Measurements from ENCODE around the gene CPHXL2.

Gene CPHXL2

DNA sequence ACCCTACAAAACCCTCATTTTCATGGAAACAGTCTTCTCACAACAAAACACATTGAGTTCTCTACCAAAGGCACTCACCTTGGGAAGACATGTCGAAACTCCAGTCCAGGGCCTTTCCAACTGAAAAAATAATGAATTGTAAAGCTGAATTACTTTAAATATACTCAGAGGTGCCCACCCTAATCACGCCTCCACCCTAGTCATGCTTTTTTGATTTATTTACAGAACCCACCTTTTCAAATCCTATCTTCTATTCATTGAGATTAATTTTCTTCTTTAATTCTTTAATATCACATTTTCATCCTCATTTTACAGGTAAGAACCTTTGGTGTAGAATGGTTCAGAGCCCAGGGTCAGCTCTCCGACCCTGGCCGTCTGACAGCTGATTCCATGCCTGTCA lies at the start of gene CPHXL2:
Gene CPHXL2 (minus strand): TSS at position 101 of the 400 bp plus-strand sequence. CDS start 10 bp downstream, at position 91.
- DNase-seq = no peak

- peak; percentile 34 to 75 for DNase-seq
Observed at GRCh38 chr16:75726390-75726789, 49.6 kb upstream of the CPHXL2 start, which contains the start of gene CPHXL. Gene CPHXL (minus strand): TSS chr16:75726490. CDS start chr16:75726442, 48 bp downstream.

DNA sequence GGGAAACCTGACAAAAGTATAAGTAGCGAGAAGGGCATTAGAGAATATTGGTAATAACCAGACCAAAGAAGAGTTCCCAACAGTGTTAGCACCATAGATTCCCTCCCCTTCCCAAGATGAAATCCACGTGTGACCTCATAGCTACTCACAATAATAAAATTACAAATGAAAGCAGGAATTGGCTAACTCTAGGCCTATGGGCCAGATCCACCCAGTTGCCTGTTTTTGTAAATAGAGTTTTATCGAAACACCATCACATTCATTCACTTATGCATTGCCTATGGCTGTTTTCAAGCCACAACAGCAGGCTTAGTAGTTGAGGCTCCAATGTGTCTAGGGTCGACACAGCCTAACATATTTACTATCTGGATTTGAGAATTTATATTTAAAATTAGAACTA lies 41.6 kb upstream of the CPHXL2 start:
- no peak for DNase-seq

DNA sequence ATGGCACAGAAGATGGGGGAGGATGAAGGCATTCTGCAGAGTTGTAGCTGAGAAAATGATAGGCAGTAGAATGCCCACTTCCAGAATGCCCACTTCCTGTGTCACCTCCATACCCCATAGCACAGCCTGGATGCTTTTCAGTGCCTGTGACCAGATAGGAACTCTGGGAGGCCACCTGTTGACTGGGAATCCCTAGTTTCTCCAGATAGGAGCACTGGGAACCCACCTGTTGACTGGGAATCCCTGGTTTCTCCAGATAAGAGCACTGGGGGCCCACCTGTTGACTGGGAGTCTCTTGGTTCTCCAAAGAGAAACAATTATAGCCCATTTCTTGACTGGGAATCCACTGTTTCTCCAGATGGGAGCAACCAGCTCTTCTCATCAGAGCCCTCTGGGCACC lies 37.9 kb upstream of the CPHXL2 start:
- no peak for DNase-seq

GRCh38 chr16:75710344-75710743 lies 33.5 kb upstream of the CPHXL2 start:
- DNase-seq = no peak

- DNase-seq = no peak
Observed at GRCh38 chr16:75703306-75703705, 26.5 kb upstream of the CPHXL2 start.

- no peak for DNase-seq
Observed at GRCh38 chr16:75702242-75702641, 25.4 kb upstream of the CPHXL2 start.

DNA sequence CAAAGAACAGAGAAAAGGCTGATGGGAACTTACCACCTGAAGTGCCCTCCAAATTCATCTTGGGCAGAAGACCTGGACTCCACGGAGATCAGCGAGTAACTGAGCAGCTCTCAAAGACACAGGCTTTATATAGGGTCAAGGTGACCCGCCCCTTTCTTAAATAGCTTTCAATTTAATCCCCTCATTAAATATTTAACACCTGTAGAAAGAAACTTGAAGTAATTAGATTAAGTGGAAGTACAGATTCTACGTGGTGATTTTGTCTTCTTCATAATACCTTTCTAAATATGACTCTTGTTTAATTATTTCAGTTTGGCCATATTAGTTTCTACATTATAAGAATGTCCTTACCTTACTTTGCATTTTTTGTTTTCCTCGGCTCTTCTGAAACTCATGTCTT lies 24.6 kb upstream of the CPHXL2 start, which contains the start of gene DUXB:
Gene DUXB (minus strand): TSS at position 101 of the 400 bp plus-strand sequence. CDS start 43 bp downstream, at position 58.
- DNase-seq = peak in 1 of 2 experiments; percentile 42

GRCh38 chr16:75697571-75697970 lies 20.8 kb upstream of the CPHXL2 start:
- DNase-seq = no peak

DNA sequence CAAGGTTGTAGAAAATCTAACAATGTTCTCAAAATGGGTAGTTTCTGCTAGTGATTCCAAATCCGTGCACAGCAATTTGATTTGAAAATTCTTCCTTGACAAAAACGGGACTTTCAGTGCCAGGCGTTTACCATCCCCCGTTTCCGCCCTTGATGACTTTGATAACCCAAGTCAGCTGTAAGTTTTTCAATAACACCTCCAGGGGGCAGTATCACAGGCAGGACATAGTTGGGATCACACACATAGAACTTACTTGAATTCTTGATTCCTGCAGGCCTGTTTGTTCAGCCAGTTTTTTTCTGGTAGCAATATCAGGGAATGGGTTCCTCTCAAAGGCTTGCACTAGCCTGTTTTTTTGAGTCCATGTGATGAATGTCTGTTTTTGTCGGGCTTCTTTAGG lies 18.9 kb upstream of the CPHXL2 start:
- DNase-seq = no peak

DNA sequence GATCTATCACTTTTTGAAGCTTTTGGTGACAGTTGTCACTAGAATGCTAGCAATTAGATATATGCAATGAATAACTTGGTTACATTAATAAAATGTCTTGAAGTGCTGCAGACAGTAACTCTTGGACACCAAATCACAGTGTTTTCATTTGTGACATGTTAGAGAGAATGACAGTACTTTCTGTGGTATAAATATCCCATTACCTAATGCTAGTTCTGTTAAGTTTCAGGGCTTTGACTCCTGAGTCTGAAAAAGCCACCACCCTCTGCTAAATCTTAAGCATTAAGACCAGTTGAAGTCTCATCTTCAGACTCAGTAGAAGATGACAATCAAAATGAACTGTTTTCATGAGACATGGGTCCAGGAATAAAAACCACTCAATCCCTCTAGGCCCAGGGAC lies 10.6 kb upstream of the CPHXL2 start:
- no peak for DNase-seq

DNA sequence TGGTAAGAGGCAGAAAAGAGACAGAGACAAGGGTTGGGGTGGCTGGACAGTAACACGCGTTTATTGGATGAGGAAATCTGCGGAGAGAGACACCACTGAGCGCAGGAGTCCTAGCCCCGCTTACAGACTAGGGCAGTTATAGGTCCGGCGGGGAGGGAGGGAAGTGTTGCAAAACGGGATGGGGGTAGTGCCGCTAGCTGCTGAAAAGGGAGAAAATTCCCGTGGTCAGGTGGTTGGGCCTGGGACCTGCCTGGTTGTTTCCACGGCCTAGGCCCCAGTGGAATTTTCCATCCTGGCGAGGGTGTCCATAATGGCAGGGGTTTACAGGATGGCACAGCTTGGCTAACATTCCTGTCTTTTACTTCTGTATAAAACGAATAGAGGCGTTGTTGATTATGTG lies 5.5 kb upstream of the CPHXL2 start:
- DNase-seq = no peak

- DNase-seq = no peak
Observed at GRCh38 chr16:75679366-75679765, 2.6 kb upstream of the CPHXL2 start.

- no peak for DNase-seq
Observed at GRCh38 chr16:75667503-75667902, 9.3 kb downstream of the CPHXL2 start.

DNA sequence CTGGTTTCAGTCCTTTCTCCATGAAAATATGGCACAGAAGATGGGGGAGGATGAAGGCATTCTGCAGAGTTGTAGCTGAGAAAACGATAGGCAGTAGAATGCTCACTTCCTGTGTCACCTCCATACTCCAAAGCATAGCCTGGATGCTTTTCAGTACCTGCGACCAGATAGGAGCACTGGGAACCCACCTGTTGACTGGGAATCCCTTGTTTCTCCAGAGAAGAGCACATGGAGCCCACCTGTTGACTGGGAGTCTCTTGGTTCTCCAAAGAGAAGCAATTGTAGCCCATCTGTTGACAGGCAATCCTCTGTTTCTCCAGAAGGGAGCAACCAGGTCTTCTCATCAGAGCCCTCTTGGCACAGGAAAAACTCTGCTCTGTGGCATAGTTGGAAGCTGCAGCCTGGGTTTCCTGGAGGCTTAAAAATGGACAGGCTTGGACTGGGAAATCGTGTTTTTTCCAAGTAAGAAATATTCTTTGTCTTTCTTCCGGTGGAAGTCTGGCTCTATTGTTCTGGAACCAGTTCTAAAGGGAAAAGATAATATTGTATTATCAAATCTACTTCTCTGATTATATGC lies 16.0 kb downstream of the CPHXL2 start:
- DNase-seq = no peak

DNA sequence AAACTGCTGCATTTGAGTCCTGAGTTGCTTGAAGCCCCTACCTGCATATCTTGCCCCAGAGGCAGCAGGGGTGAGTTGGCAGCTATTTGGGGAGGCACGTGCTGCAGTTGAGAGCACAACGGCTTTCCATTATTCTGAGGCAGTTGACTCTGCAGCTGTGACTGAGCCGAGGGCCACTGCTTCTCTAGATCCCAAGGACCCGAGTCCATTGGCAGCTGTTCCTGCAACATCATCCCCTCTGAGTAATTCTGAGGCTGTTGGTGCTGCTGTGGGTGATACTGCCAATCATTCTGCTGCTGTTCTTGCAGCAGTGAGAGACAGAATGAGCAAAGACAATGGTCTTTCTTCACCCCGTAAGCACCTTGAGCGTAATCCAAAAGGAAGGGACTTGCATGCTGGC lies 16.5 kb downstream of the CPHXL2 start:
- no peak for DNase-seq

DNA sequence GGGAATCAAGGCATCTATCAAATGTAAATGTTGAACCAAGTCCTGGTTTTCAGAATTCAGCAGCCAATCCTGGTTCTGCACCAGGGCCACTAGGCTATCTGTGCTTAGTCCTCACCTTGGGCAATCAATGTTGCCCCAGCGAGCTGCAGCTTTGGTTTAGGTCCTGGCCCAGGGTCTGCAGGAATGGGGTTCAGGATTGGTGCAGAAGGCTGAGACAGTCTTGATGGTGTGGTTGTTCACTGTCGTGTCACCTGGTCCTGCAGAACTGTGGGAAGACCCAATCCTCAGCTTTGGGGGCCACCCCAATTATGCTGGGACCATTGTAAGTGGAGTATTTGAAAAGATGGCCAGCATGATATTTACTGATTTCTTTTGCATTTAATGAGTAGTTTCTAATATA lies 18.6 kb downstream of the CPHXL2 start:
- no peak for DNase-seq

- DNase-seq = no peak
Observed at GRCh38 chr16:75653922-75654321, 22.9 kb downstream of the CPHXL2 start.

DNA sequence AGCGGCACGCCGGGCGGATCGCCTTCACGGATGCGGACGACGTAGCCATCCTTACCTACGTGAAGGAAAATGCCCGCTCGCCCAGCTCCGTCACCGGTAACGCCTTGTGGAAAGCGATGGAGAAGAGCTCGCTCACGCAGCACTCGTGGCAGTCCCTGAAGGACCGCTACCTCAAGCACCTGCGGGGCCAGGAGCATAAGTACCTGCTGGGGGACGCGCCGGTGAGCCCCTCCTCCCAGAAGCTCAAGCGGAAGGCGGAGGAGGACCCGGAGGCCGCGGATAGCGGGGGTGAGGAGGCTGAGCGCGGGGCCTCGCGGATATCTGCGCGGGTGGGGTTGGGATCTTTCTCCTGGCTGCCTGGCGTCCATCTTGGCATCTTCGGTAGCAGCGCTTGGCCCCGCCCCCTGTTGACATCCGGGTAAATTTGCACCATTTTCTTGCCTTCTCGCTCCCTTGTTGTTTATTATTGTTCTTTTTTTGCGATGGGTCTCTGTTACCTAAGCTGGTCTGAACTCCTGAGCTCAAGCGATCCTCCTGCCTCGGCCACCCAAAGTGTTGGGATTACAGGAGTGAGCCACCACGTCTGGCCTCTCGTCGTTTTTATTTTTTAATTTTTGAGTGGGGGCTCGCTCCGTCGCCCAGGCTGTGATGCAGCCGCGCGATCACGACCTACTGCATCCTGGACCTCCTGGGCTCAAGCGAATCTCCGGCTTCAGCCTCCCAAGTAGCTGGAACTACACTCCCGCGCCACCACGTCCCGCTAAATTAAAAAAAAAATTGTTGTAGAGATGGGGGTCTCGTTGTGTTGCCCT lies 28.3 kb downstream of the CPHXL2 start:
- peak; percentile 57 to 79 for DNase-seq

GRCh38 chr16:75647492-75648264 lies 29.1 kb downstream of the CPHXL2 start, which contains the start of the genes KARS1 and TERF2IP:
Gene KARS1 (minus strand): TSS chr16:75647665. CDS start chr16:75647639, 26 bp downstream.
Gene TERF2IP (plus strand): TSS chr16:75647773. CDS start chr16:75647883, 110 bp downstream.
- DNase-seq = peak; percentile 87 to 96

DNA sequence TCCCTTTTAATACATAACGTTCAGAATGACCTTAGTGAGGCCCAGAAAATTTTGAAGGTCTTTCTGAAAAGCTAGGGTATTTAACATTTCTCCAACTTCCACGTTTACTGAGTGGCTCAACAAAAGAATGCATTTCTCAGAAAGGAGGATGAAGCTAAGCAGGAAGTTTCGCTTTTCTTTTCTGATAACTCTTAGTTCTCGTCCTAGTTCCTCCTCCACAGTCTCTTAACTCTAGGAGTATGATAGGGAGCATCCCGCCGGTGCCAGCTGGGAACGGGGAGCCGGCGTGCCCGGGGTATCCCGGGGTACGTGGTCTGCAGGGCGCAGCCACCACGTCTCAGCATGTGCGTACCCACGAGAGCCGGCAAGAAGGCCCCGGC lies 29.7 kb downstream of the CPHXL2 start:
- DNase-seq = no peak

- DNase-seq = no peak
Observed at GRCh38 chr16:75644240-75645012, 32.4 kb downstream of the CPHXL2 start.

DNA sequence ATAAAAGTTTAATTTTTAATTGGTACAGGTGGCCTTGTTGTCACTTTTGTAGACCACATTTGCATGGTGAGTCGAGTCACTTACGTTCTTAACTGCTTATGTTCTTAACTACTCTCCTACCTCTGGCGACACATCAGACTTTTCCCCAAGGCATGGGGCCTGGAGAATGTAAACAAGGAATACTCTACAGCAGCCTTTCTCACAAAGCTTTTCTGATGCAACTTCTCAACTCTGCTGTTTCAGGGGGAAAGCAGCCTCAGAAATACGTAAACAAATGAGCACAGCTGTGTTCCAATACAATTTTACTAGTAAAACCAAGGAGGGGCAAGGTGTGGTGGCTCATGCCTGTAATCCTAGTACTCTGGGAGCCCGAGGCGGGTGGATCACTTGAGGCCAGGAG lies 36.2 kb downstream of the CPHXL2 start:
- DNase-seq = no peak

Measured in NCI-H524 (cell line).